HG02571 (cell line): ENCODE data around the gene SERPINA1.

Experiments used
- ATAC-seq: cut with Tn5 transposase; IDR thresholded peaks from one replicate; pipeline ENCODE4 v1.9.1; 2021; ENCODE audit warnings: mild to moderate bottlenecking, moderate library complexity; ENCODE audit not compliant: unreplicated experiment

SERPINA1 gene

GRCh38 chr14:94398182-94398479 is 9.7 kb upstream of the SERPINA1 start:
- no peak for ATAC-seq

- ATAC-seq: no peak
Observed at GRCh38 chr14:94397289-94398181, 9.1 kb upstream of the SERPINA1 start.

- ATAC-seq: no peak
Observed at GRCh38 chr14:94396628-94397225, 8.3 kb upstream of the SERPINA1 start.

GRCh38 chr14:94395888-94396574 is 7.6 kb upstream of the SERPINA1 start:
- ATAC-seq: no peak

GRCh38 chr14:94395282-94395887 is 7.0 kb upstream of the SERPINA1 start:
- no peak for ATAC-seq

GRCh38 chr14:94394581-94395207 is 6.3 kb upstream of the SERPINA1 start:
- ATAC-seq: no peak

GRCh38 chr14:94394025-94394493 is 5.7 kb upstream of the SERPINA1 start:
- ATAC-seq: no peak

- no peak for ATAC-seq
Observed at GRCh38 chr14:94393474-94393873, 5.1 kb upstream of the SERPINA1 start.

- no peak for ATAC-seq
Observed at GRCh38 chr14:94392510-94392935, 4.1 kb upstream of the SERPINA1 start.

- ATAC-seq: no peak
Observed at GRCh38 chr14:94391281-94391975, 3.0 kb upstream of the SERPINA1 start.

GRCh38 chr14:94390372-94391086 is 2.1 kb upstream of the SERPINA1 start:
- no peak for ATAC-seq

GRCh38 chr14:94389731-94390371 is 1.4 kb upstream of the SERPINA1 start:
- no peak for ATAC-seq

GRCh38 chr14:94389104-94389469 is 685 bp upstream of the SERPINA1 start:
- ATAC-seq: no peak

GRCh38 chr14:94388027-94388383 is 397 bp downstream of the SERPINA1 start:
- no peak for ATAC-seq

- no peak for ATAC-seq
Observed at GRCh38 chr14:94387051-94388026, 1.1 kb downstream of the SERPINA1 start.

- no peak for ATAC-seq
Observed at GRCh38 chr14:94386085-94387031, 2.0 kb downstream of the SERPINA1 start.

- ATAC-seq: no peak
Observed at GRCh38 chr14:94385553-94386057, 2.8 kb downstream of the SERPINA1 start.
